Heart left ventricle (tissue), 13 donors: ENCODE measurements around the gene ERBB4.

ENCODE experiments used
- CTCF ChIP-seq, 12 donors: fragments of 200-600 bp; sonication (generic) in 4 of 12; IDR thresholded peaks; one replicate each; pipeline versions ENCODE4 v1.5.0 to v1.8.0; 2018 to 2022; ENCODE audit warnings: antibody characterized with exemption in 12 of 12, mild to moderate bottlenecking in 5 of 12
- POLR2A ChIP-seq, 2 donors: fragments of 450-650 bp; IDR thresholded peaks; one replicate each; pipeline ENCODE4 v1.6.1; 2017; ENCODE audit warnings: antibody characterized with exemption in 2 of 2, mild to moderate bottlenecking in 2 of 2, moderate library complexity in 2 of 2
- donor health status: ischemic (EF 13 %, LVEDD 7.1; RV severe dilation, severe dysfunction).
- donor health status: DM: no; HTN: yes; CAD: no.
- donor health status: DM: no; HTN: no; CAD: no.
- donor health status: ischemic (EF 25% LVEDD 6.9; RV normal size, moderate dysfunction).
- donor health status: ischemic (EF 25% LVEDD 5.7; RV mildly dilated, moderate dysfunction).
- donor health status: ischemic (EF 35%, LVEDD 5.7; RV mildly dilated, moderate dysfunction).
- donor health status: nonischemic (EF 11% LVEDD 7.7; RV severe dilation, severe dysfunction).
- donor health status: DM: yes; HTN: yes; CAD: no.
- donor health status: PGD.
- donor health status: ischemic (EF 29% LVEDD 5.4; RV normal size, mild dysfunction).
- donor health status: nonischemic (EF 23%, LVEDD 6.1; RV moderate dilation, normal function).

- TF ChIP-seq POLR2A (IDR thresholded peaks at IDR 0.05) (no peak), CTCF (IDR thresholded peaks at IDR 0.05) (no peak)
These were observed 380.5 kb downstream of the ERBB4 start for GRCh38 chr2:212158081-212158480.
